ENCODE data around the gene AIRE. TPM values are rescaled to one million over a fixed set of nuclear protein-coding genes. Genes with fewer than 3 reads are reported as not detected.

Gene AIRE
- total RNA-seq, 4 donors from 2014 or later, result 0.21 TPM; not detected in 3

- TF ChIP-seq, protein P1, sequence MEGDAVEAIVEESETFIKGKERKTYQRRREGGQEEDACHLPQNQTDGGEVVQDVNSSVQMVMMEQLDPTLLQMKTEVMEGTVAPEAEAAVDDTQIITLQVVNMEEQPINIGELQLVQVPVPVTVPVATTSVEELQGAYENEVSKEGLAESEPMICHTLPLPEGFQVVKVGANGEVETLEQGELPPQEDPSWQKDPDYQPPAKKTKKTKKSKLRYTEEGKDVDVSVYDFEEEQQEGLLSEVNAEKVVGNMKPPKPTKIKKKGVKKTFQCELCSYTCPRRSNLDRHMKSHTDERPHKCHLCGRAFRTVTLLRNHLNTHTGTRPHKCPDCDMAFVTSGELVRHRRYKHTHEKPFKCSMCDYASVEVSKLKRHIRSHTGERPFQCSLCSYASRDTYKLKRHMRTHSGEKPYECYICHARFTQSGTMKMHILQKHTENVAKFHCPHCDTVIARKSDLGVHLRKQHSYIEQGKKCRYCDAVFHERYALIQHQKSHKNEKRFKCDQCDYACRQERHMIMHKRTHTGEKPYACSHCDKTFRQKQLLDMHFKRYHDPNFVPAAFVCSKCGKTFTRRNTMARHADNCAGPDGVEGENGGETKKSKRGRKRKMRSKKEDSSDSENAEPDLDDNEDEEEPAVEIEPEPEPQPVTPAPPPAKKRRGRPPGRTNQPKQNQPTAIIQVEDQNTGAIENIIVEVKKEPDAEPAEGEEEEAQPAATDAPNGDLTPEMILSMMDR (IDR thresholded peaks at IDR 0.05), result no peak
- TF ChIP-seq POLR2A (IDR thresholded peaks at IDR 0.05), result no peak
- no peaks in the 10 kb centered on the region for H3K36me3 ChIP-seq
- intact Hi-C loops (cut with DNase I; ENCODE audit: low total_unique reads), result no loop called here
- H3K27ac ChIP-seq, result no peak overlapping the region
- no peak overlapping the region for H3K4me3 ChIP-seq
- no peaks in the 10 kb centered on the region for H3K4me1 ChIP-seq
- H3K27me3 ChIP-seq, result no peaks in the 10 kb centered on the region
- DNase-seq, result no peak
- H3K9me3 ChIP-seq, result no peaks in the 10 kb centered on the region
Measured at GRCh38 chr21:44271558-44272283, 14.0 kb upstream of the AIRE start.

GRCh38 chr21:44272284-44272858, 13.3 kb upstream of the AIRE start:
- no peak overlapping the region for H3K4me3 ChIP-seq
- intact Hi-C loops (cut with DNase I; ENCODE audit: low total_unique reads), result no loop called here
- no peaks in the 10 kb centered on the region for H3K27me3 ChIP-seq
- no peak for DNase-seq
- no peak for TF ChIP-seq POLR2A (IDR thresholded peaks at IDR 0.05)
- TF ChIP-seq, protein P1 (IDR thresholded peaks at IDR 0.05), result no peak
- H3K9me3 ChIP-seq, result no peaks in the 10 kb centered on the region
- H3K4me1 ChIP-seq, result no peaks in the 10 kb centered on the region
- no peaks in the 10 kb centered on the region for H3K36me3 ChIP-seq
- H3K27ac ChIP-seq, result no peak overlapping the region

- TF ChIP-seq, protein P1 (IDR thresholded peaks at IDR 0.05), result no peak
- no peak for TF ChIP-seq POLR2A (IDR thresholded peaks at IDR 0.05)
- Histone ChIP-seq H3K4me1 (no peaks in the 10 kb centered on the region), H3K4me3 (no peak overlapping the region), H3K9me3 (no peaks in the 10 kb centered on the region), H3K27ac (no peak overlapping the region), H3K27me3 (no peaks in the 10 kb centered on the region), H3K36me3 (no peaks in the 10 kb centered on the region)
- no peak for DNase-seq
- intact Hi-C loops (cut with DNase I; ENCODE audit: low total_unique reads), result no loop called here
Measured at GRCh38 chr21:44273046-44273445, 12.6 kb upstream of the AIRE start.

- H3K9me3 ChIP-seq, result no peaks in the 10 kb centered on the region
- H3K27me3 ChIP-seq, result no peaks in the 10 kb centered on the region
- no peaks in the 10 kb centered on the region for H3K36me3 ChIP-seq
- DNase-seq, result no peak
- no peak overlapping the region for H3K4me3 ChIP-seq
- no peak overlapping the region for H3K27ac ChIP-seq
- no peak for TF ChIP-seq POLR2A (IDR thresholded peaks at IDR 0.05)
- TF ChIP-seq, protein P1 (IDR thresholded peaks at IDR 0.05), result no peak
- intact Hi-C loops (cut with DNase I; ENCODE audit: low total_unique reads), result no loop called here
- no peaks in the 10 kb centered on the region for H3K4me1 ChIP-seq
Measured at GRCh38 chr21:44275041-44275440, 10.6 kb upstream of the AIRE start.

All from uterus (tissue), 4 donors.